BE2C (cell line): Measurements from ENCODE around the gene HMGN1.

ENCODE experiments used
- DNase-seq: peaks from one replicate; pipeline ENCODE4 v3.0.0-alpha.2; 2020
- H3K27me3 ChIP-seq: fragments of 250-450 bp; sonication (Bioruptor Pico); 2 replicates; pipeline ENCODE4 v1.5.1; 2020; ENCODE audit warnings: mild to moderate bottlenecking
- H3K36me3 ChIP-seq: fragments of 250-450 bp; sonication (Bioruptor Pico); 2 replicates; pipeline ENCODE4 v1.5.1; 2020; ENCODE audit warnings: mild to moderate bottlenecking
- H3K4me1 ChIP-seq: fragments of 250-450 bp; sonication (Bioruptor Pico); 2 replicates; pipeline ENCODE4 v1.5.1; 2020
- H3K4me3 ChIP-seq: 2 replicates; pipeline ENCODE4 v1.5.1; 2011; ENCODE audit warnings: low read depth, low read length
- H3K9me3 ChIP-seq: fragments of 250-450 bp; sonication (Bioruptor Pico); 2 replicates; pipeline ENCODE4 v1.5.1; 2020
- TF ChIP-seq, protein P1 (sequence below): IDR thresholded peaks from 2 replicates; pipeline ENCODE4 v1.5.1; 2012; ENCODE audit warnings: mild to moderate bottlenecking, low read depth, low read length

Gene HMGN1

DNA sequence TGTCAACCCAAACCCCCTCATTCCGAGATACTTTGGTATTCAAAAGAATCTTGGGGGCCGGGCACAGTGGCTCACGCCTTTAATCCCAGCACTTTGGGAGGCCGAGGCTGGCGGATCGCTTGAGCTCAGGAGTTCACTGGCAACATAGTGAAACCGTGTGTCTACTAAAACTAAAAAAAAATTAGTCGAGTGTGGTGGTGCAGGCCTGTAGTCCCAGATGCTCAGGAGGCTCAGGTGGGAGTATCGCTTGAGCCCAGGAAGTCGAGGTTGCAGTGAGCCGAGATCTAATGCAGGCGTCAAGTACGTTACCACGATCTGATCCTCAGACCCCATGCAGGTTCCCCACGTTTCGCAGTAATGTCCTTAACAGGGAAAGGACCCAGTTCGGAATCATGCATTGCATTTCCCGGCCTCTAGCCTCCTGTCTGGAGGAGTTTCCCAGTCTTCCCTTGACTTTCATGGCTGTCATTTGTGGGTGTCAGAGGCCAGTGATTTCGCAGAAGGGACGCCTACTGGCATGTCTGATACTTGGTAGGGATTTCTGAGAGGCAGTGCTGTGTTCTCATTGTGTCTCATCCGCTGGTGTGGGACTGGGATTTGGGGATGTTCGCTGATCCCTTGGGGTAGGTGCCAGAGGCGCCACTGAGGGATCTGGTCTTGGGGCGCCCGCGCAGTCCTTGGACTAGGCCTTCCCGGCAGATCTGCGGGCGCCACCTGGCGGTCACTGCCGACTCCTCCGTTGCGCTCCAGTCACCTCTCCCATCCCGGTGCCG lies 39.3 kb upstream of the HMGN1 start:
- peak; percentile 96 for DNase-seq
- TF ChIP-seq, protein P1, sequence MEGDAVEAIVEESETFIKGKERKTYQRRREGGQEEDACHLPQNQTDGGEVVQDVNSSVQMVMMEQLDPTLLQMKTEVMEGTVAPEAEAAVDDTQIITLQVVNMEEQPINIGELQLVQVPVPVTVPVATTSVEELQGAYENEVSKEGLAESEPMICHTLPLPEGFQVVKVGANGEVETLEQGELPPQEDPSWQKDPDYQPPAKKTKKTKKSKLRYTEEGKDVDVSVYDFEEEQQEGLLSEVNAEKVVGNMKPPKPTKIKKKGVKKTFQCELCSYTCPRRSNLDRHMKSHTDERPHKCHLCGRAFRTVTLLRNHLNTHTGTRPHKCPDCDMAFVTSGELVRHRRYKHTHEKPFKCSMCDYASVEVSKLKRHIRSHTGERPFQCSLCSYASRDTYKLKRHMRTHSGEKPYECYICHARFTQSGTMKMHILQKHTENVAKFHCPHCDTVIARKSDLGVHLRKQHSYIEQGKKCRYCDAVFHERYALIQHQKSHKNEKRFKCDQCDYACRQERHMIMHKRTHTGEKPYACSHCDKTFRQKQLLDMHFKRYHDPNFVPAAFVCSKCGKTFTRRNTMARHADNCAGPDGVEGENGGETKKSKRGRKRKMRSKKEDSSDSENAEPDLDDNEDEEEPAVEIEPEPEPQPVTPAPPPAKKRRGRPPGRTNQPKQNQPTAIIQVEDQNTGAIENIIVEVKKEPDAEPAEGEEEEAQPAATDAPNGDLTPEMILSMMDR: peak; percentile 86
- H3K27me3 ChIP-seq: no peaks in the 10 kb centered on the region

DNA sequence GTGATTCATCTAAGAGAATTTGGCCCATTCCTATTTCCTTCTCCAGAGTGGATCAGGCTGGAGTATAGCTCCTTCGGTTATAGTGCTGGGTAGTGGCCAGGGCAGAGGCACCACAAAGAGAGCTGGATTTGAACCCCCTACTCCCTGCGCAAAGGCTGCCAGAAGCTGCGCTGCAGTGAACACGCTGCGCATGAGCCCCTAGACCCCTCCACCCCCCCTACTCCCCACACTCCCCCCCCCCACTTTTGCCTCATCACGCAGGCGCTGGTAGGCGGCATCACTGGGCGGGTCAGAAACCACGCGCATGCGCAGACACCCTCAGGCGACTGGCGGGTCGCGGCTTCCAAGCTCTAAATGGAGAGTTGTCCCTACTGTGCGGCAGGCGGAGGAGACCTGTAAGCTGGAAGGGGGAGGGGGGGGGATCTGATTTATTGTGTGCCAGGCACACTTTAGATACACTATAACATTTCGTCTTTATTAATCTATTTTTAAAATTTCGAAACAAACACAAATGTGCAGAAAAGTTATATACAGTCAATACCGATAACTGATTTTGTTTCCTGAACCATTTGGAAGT lies 38.7 kb upstream of the HMGN1 start:
- Histone ChIP-seq H3K36me3 (peaks cover 9% of the 10 kb centered on the region), H3K27me3 (no peaks in the 10 kb centered on the region), H3K4me1 (no peaks in the 10 kb centered on the region), H3K9me3 (no peaks in the 10 kb centered on the region), H3K4me3 (peak overlapping the region; percentile 74)
- TF ChIP-seq, protein P1: no peak
- DNase-seq: peak; percentile 96

More for the DNA sequence above, 39.3 kb upstream of the HMGN1 start:
- peak overlapping the region; percentile 74 for H3K4me3 ChIP-seq
- H3K9me3 ChIP-seq: no peaks in the 10 kb centered on the region
- H3K4me1 ChIP-seq: no peaks in the 10 kb centered on the region
- peaks cover 16% of the 10 kb centered on the region for H3K36me3 ChIP-seq

DNA sequence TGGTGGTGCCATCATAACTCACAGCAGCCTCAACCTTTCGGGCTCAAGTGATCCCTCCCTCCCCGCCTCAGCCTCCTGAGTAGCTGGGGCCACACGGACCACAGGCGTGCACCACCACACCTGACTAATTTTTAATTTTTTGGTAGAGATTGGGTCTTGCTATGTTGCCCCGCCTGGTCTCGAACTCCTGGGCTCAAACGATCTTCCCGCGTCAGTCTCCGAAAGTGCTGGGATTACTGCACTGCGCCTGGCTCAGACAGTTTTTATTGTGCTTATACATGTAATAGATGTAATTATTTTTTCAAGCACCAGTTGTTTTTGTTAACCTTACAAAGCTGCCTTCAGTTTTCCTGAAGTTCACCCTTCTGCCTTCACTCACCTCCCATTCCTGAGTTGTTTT lies 38.0 kb upstream of the HMGN1 start:
- H3K36me3 ChIP-seq: peaks cover 3% of the 10 kb centered on the region
- no peaks in the 10 kb centered on the region for H3K4me1 ChIP-seq
- peak overlapping the region; percentile 40 for H3K4me3 ChIP-seq
- no peak for DNase-seq
- TF ChIP-seq, protein P1: no peak
- no peaks in the 10 kb centered on the region for H3K9me3 ChIP-seq
- no peaks in the 10 kb centered on the region for H3K27me3 ChIP-seq

DNA sequence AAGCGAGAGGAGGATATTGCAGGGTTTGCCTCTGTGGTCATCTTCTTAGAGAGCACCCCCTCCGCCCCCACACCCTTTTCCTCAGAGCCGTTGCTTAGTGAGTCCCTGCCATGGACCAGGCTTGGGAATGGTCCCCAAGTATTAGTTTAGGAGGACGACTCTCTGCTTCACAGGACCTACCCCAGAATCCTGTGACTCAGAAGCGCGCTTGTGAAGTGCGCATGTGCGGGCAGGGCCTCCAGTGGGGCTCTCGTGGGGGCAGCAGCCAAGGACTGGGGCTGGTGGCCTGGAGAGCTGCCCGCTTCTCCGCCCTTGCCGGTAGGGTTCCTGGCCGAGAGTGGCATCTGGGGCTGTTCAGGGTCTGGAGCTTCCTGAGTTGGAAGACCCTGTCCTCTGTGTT lies 37.3 kb upstream of the HMGN1 start:
- Histone ChIP-seq H3K9me3 (no peaks in the 10 kb centered on the region), H3K27me3 (no peaks in the 10 kb centered on the region), H3K4me3 (peak overlapping the region; percentile 55), H3K36me3 (no peaks in the 10 kb centered on the region), H3K4me1 (no peaks in the 10 kb centered on the region)
- TF ChIP-seq, protein P1: no peak
- DNase-seq: peak; percentile 18

DNA sequence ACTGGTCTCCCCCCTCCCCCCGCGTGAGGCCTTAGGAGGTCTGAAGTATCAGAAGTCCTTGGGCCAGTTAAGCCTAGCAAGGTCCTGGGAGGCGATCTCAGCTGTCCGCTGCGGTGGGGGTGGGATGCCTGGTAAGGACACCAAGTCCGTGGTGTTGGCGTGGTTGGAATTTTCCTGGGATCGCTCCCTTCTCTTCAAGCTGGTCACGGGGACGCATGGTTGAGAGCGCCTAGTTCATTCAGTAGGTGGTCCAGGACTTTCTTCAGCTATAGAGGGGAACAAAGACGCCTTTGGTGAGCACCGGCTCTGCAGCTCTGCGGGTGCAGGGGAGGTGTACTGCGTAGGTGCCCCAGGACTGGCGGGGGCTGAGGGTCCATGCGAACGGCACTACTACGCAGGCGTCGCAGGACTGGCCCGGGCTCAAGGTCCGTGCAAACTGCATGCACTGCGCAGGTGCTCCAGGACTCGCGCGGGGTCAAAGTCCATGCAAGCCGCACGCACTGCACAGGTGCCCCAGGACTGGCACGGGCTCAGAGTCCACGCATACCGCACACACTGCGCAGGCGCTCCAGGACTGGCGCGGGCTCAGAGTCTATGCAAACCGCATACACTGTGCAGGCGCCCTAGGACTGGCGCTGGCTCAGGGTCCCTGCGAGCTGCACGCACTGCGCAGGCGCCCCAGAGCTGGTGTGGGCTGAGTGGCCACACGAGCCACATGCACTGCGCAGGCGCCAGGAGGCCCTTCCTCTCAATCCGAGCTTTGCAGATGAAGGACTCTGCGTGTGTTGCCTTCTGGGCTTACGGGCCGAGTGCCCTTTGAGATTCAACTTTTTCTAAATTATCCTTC lies 36.6 kb upstream of the HMGN1 start:
- peak; percentile 90 for DNase-seq
- Histone ChIP-seq H3K9me3 (no peaks in the 10 kb centered on the region), H3K4me1 (no peaks in the 10 kb centered on the region), H3K27me3 (no peaks in the 10 kb centered on the region), H3K36me3 (no peaks in the 10 kb centered on the region), H3K4me3 (peak overlapping the region; percentile 55)
- TF ChIP-seq, protein P1: no peak
